IPS-NIHi7 (cell line): ENCODE measurements around the gene CDK3.

Experiments used
- DNase-seq: peaks from one replicate; pipeline ENCODE4 v3.0.0; 2012; ENCODE audit warnings: mixed read lengths; ENCODE audit errors: extremely low spot score

The CDK3 gene

GRCh38 chr17:76014100-76014924 is 13.7 kb downstream of the CDK3 start:
- peak; percentile 96 for DNase-seq

- no peak for DNase-seq
Measured at GRCh38 chr17:76014925-76015261, 14.2 kb downstream of the CDK3 start.

GRCh38 chr17:76017481-76018339 is 17.1 kb downstream of the CDK3 start:
- no peak for DNase-seq

- no peak for DNase-seq
Measured at GRCh38 chr17:76018340-76018680, 17.7 kb downstream of the CDK3 start.

GRCh38 chr17:76018801-76019200 is 18.1 kb downstream of the CDK3 start:
- no peak for DNase-seq

- no peak for DNase-seq
Measured at GRCh38 chr17:76019833-76020467, 19.3 kb downstream of the CDK3 start.

GRCh38 chr17:76022285-76022684 is 21.6 kb downstream of the CDK3 start:
- no peak for DNase-seq

- DNase-seq, result no peak
Measured at GRCh38 chr17:76022973-76023899, 22.6 kb downstream of the CDK3 start.

GRCh38 chr17:76023900-76024237 is 23.2 kb downstream of the CDK3 start:
- DNase-seq, result no peak

- no peak for DNase-seq
Measured at GRCh38 chr17:76024353-76024752, 23.7 kb downstream of the CDK3 start.

GRCh38 chr17:76025294-76025693 is 24.6 kb downstream of the CDK3 start:
- no peak for DNase-seq

- no peak for DNase-seq
Measured at GRCh38 chr17:76026714-76027158, 26.1 kb downstream of the CDK3 start.

GRCh38 chr17:76027159-76027839 is 26.6 kb downstream of the CDK3 start, which contains the start of gene EVPL:
EVPL (minus strand) TSS chr17:76027306; CDS start chr17:76027198, 108 bp downstream.
- DNase-seq, result no peak

GRCh38 chr17:76032073-76032779 is 31.6 kb downstream of the CDK3 start:
- no peak for DNase-seq

GRCh38 chr17:76032780-76033108 is 32.1 kb downstream of the CDK3 start:
- no peak for DNase-seq

GRCh38 chr17:76033139-76033538 is 32.5 kb downstream of the CDK3 start:
- no peak for DNase-seq

GRCh38 chr17:76034428-76035350 is 34.0 kb downstream of the CDK3 start:
- no peak for DNase-seq

- DNase-seq, result peak; percentile 48
Measured at GRCh38 chr17:76036497-76037261, 36.0 kb downstream of the CDK3 start.
